Activated T-cell treated with anti-CD3 and anti-CD28 coated beads for 4 hours (primary cell): Measurements from ENCODE around the gene ENO1.
"Not testable (repeated sequence)": the region's sequence is repeated elsewhere in the genome, so short reads cannot be mapped to it uniquely, and the experiment has no call there.

Source experiments
- DNase-seq: peaks from one replicate; pipeline ENCODE4 v3.0.0-alpha.2; 2020

Gene ENO1

GRCh38 chr1:8878448-8878697, at the start of gene ENO1:
TSS of gene ENO1 (minus strand) at chr1:8878686. CDS start at chr1:8874908, 3,778 bp downstream.
- DNase-seq, result no peak

GRCh38 chr1:8926707-8927694, 48.5 kb upstream of the ENO1 start:
- DNase-seq, result no peak

- DNase-seq, result no peak
Observed at GRCh38 chr1:8925960-8926359, 47.5 kb upstream of the ENO1 start.

GRCh38 chr1:8925406-8925805, 46.9 kb upstream of the ENO1 start:
- DNase-seq, result no peak

GRCh38 chr1:8922962-8923361, 44.5 kb upstream of the ENO1 start:
- DNase-seq, result no peak

GRCh38 chr1:8917536-8917935, 39.0 kb upstream of the ENO1 start:
- DNase-seq, result not testable (repeated sequence)

GRCh38 chr1:8915446-8915845, 37.0 kb upstream of the ENO1 start:
- no peak for DNase-seq

GRCh38 chr1:8914466-8914865, 36.0 kb upstream of the ENO1 start:
- no peak for DNase-seq

- no peak for DNase-seq
Observed at GRCh38 chr1:8913457-8913856, 35.0 kb upstream of the ENO1 start.

GRCh38 chr1:8911416-8912309, 33.2 kb upstream of the ENO1 start:
- no peak for DNase-seq

- DNase-seq, result no peak
Observed at GRCh38 chr1:8910914-8911313, 32.4 kb upstream of the ENO1 start.

- DNase-seq, result no peak
Observed at GRCh38 chr1:8910331-8910730, 31.8 kb upstream of the ENO1 start.

- no peak for DNase-seq
Observed at GRCh38 chr1:8908388-8909151, 30.1 kb upstream of the ENO1 start.

- DNase-seq, result no peak
Observed at GRCh38 chr1:8905582-8906191, 27.2 kb upstream of the ENO1 start.

- no peak for DNase-seq
Observed at GRCh38 chr1:8903908-8904650, 25.6 kb upstream of the ENO1 start.

GRCh38 chr1:8903410-8903809, 24.9 kb upstream of the ENO1 start:
- no peak for DNase-seq

GRCh38 chr1:8902765-8903164, 24.3 kb upstream of the ENO1 start:
- no peak for DNase-seq

GRCh38 chr1:8900684-8901083, 22.2 kb upstream of the ENO1 start:
- DNase-seq, result not testable (repeated sequence)

- no peak for DNase-seq
Observed at GRCh38 chr1:8899046-8899445, 20.6 kb upstream of the ENO1 start.

- not testable (repeated sequence) for DNase-seq
Observed at GRCh38 chr1:8898418-8898817, 19.9 kb upstream of the ENO1 start.

GRCh38 chr1:8897505-8897904, 19.0 kb upstream of the ENO1 start:
- not testable (repeated sequence) for DNase-seq

- DNase-seq, result not testable (repeated sequence)
Observed at GRCh38 chr1:8896775-8897174, 18.3 kb upstream of the ENO1 start.
